GM21526 (cell line): ENCODE measurements around the gene DDX19B.
A peak's percentile ranks its signal among the peaks of the same experiment; 100 is the strongest.
"Not testable (repeated sequence)": the region's sequence is repeated elsewhere in the genome, so short reads cannot be mapped to it uniquely, and the experiment has no call there.

Experiments
- ATAC-seq: cut with Tn5 transposase; IDR thresholded peaks from one replicate; pipeline ENCODE4 v1.9.1; 2021; ENCODE audit warnings: moderate library complexity; ENCODE audit not compliant: unreplicated experiment, low FRiP score

DDX19B gene

DNA sequence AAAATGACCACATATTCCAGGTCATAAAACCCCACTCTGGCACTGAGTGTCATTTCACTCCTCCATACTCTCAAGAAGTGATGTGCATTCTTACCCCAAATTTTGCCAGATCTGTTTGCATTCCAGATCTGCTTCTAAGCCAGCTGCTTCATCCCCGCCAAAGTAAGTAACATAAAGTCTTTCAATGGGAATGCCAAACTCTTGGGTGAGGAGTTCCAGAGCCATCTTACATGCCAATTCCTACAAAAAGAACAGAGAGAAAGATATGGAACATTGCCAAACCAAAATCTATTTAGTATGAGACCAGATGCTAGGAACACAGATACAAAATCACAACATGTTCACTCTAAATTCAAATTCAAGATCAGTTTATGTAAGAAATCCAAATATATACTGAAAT lies 22.6 kb upstream of the DDX19B start:
- ATAC-seq = no peak

DNA sequence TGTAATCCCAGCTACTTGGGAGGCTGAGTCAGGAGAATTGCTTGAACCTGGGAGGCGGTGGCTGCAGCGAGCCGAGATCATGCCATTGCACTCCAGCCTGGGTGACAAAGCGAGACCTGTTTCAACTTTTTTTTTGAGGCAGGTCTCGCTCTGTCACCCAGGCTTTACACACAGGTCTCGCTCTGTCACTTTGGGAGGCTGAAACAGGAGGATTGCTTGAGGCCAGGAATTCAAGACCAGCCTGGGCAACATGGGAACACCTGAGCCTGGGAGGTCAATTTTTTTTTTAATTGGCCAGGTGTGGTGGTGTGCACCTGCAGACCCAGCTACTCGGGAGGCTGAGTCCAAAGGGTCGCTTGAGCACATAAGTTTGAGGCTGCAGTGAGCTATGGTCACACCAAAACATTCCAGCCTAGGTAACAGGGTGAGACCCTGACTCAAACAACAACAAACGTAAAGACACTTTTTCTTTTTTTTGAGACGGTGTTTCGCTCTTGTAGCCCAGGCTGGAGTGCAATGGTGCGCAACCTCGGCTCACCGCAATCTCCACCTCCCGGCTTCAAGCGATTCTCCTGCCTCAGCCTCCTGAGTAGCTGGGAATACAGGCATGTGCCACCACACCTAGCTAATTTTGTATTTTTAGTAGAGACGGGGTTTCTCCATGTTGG lies 11.5 kb upstream of the DDX19B start:
- ATAC-seq = not testable (repeated sequence)

DNA sequence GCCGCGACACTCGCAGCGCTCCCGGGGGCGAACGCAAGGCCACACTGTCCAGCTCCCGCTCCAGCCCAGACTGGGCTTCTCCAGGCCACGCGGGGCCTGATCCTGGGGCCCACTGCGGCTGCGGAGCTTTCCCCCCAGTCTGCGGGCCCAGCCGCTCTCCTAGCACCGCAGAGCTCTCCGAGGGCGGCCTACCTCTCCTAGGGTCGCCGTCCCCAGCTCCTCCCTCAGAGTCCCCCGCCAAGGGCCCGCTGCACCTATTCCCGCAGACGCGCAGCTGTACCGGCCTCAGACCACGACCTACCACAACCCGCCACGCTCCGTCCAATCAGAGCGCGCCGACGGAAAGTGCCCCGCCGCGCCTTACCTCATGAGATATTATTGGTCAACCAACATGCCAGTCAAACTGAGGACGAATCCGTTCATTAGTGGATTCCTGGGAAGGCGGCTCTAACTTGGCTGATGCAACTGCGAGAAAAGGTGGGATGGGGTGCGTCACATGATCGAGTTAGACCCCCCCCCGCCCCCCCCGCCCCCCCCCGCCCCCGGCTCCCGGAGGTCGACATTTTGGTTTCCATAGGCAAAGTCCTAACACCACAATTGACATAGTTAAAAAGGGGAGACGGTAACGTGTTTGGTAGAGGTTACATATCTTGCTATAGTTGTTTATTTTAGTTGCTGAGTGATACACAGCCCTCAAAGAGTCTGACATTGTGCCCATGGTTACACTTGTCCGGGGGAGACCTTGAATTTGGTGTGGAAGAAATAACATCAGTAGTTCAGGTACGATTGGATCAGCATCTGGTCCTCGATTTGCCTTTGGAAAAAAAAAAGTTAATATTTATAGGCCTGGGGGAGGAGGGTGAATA lies 9.5 kb upstream of the DDX19B start, which contains the start of gene AARS1:
AARS1 (minus strand) TSS at position 278 of the 866 bp plus-strand sequence. CDS start 6,743 bp downstream, outside the sequence.
- ATAC-seq = peak; percentile 93

DNA sequence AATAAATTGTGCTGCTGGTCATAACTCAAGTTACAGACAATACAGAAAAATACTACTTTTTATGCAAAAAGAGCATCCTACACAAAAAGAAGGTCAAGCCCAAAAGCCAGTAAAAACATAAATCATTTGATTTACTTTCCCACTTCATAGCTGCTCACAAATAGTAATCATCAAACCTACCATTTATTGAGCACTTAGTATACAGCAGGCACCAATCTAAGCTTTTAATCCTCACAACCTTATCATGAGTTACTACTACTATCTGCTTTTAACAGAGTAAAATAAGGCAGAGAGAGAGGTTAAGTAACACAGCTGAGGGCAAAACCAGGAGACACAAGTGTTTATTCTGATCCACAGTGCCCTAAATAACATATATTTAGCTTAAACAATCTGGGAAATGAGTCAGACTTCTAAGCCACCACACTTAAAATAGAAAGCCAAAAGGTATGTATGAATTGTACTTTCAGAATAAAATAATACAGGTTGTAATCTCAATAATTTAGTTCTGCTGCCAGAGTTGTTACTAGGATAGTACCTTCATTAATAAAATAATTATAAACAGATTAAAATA lies 8.0 kb upstream of the DDX19B start:
- ATAC-seq = no peak

DNA sequence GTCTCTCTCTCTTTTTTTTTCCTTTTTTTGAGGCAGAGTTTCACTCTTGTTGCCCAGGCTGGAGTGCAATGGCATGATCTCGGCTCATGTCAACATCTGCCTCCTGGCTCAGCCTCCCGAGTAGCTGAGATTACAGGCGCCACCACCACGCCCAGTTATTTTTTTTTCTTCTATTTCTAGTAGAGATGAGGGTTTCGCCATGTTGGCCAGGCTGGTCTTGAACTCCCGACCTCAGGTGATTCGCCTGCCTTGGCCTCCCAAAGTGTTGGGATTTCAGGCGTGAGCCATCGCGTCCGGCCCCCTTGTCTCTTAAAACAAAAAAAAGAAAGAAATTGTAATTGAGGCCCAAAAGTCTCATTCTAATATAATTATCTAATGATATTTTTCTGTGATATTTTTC lies 6.8 kb upstream of the DDX19B start:
- not testable (repeated sequence) for ATAC-seq

DNA sequence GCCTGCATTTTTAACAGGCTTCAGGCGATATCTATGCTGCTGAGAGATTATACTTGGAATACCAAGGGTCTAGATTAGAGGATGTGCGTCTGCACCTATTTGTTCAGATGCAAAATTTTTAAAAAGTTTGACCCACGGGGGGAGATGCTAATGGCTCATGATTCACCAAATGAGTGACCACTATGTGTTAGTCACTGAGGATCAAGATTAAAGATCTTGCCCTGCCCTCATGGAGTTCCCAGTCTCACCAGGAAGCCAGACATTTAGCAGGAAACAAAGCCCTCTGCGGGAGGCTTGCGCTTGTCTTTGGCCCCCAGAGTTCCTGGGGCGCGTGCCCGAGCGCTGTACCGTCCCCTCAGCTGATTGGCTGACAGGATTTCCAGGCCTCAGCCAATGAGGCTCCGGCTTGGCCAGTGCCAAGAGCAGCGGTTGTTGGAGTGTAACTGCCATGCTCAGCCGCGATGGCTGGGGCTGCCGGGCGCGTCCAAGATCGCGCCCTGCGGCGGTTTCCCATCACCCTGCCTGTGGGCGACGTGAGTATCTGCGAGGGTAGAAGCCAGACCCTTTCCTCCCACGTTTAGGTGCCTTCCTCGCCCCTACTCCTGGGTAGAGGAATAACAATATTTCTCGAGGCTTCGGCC lies 4.5 kb upstream of the DDX19B start:
- ATAC-seq = no peak

DNA sequence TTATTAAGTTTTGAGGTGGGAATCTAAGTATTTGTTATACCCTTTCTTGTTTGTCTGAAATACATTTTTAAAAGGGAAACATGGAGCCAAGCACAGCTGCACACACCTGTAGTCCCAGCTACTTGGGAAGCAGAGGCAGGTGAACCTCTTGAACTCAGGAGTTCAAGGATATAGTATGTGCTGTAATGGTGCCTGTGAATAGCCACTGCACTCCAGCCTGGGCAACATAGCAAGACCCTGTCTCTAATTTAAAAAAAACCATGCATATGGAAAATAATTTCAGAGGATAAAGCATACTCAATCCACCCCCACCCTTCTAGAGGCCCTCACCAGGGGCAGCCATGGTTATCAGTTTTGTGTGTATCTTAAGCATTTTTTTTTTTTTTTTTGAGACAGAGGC lies 3.4 kb upstream of the DDX19B start:
- ATAC-seq = no peak

DNA sequence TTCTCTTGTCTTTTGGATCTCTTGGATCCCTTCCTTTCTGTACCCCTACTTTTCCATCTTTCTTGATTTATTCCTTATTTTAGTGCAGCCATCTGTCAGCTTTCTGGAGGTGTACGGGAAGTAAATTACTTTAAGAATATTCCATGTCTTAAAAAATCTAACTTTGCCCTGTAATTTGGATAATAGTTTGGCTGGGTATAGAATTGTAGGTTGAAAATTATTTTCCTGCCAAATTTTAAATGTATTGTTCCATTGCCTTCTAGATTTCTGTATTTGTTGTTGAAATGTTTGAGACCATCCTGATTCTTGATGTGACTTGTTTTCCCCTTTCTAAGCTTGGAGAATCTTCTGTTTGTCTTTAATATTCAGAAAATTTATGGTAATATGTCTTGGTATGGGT lies 2.1 kb downstream of the DDX19B start:
- ATAC-seq = no peak

DNA sequence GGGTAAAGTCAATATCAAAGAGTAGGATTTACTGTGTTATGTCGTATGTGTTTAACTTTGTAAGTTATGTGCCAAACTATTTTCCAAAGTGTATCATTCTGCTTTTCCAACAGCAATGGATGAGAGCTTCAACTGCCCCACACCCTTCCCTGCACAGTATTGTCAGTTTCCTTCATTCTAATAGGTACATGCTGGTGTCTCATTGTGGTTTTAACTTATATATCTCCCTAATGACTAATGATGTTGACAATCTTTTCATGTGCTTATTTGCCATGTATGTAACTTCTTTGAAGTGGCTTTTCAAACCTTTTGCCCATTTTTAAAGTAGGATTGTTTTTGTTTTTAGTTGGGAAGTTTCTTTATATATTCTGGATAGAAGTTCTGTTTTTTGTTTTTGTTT lies 3.8 kb downstream of the DDX19B start:
- no peak for ATAC-seq

DNA sequence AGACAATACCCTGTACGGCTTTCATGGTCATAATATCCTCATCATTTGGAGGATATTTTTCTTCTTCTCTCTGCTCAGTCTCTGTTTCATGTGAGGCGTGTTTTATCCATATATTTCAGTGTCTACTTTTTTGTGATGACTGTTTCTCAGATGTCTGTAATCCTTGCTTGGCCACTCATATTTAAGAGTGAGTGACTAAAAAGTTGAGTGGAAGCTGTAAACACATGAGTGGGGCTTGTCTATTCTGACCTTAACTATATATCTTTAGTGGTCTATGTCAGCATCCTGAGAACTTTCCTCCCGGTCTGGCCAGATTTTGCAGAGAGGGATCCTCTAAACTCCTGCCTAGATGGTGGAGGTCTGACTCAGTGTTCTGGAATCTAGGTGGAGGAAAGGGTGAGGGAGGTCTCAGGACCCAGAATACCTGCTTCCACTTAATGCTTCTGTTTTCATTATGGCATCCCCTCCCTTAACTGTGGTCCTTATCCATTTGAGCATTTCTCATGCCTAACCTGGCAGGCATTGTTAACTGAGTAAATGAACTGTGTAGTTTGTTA lies 6.0 kb downstream of the DDX19B start:
- ATAC-seq = no peak

DNA sequence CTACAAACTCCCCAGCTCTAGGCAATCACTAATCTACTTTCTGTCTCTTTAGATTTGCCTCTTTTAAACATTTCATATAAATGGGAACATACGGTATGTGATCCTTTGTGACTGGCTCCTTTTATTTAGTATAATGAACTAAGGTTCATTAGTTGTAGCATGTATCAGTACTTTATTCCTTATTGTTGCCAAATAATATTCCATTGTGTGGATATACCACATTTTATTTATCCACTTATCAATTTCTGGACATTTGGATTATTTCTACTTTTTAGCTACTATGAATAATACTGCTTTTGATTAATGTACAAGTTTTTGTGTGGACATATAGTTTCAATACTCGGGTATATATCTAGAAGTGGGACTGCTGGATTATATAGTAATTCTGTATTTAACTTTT lies 7.9 kb downstream of the DDX19B start:
- no peak for ATAC-seq

DNA sequence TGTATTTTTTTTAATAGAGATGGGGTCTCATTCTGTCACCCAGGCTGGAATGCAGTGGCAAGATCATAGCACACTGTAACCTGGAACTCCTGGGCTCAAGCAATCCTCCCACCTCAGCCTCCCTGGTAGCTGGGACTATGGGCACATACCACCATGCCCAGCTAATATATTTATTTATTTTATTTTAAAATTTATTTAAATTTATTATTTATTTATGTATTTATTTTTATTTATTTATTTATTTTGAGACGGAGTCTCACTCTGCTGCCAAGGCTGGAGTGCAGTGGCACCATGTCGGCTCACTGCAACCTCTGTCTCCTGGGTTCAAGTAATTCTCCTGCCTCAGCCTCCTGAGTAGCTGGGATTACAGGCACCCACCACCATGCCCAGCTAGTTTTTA lies 8.7 kb downstream of the DDX19B start:
- not testable (repeated sequence) for ATAC-seq

DNA sequence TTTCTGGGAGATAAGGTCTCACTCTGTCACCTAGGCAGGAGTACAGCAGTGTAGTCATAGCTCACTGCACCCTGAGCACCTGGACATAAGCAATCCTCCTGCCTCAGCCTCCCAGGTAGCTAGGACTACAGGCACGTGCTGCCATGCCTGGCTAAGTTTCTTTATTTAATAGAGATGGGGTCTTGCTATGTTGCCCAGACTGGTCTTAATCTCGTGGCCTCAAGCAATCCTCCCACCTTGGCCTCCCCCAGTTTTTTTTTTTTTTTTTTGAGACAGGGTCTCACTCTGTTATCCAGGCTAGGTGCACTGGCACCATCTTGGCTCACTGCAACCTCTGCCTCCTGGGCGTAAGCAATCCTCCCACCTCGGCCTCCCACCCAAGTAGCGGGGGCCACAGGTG lies 21.1 kb downstream of the DDX19B start:
- ATAC-seq = no peak

DNA sequence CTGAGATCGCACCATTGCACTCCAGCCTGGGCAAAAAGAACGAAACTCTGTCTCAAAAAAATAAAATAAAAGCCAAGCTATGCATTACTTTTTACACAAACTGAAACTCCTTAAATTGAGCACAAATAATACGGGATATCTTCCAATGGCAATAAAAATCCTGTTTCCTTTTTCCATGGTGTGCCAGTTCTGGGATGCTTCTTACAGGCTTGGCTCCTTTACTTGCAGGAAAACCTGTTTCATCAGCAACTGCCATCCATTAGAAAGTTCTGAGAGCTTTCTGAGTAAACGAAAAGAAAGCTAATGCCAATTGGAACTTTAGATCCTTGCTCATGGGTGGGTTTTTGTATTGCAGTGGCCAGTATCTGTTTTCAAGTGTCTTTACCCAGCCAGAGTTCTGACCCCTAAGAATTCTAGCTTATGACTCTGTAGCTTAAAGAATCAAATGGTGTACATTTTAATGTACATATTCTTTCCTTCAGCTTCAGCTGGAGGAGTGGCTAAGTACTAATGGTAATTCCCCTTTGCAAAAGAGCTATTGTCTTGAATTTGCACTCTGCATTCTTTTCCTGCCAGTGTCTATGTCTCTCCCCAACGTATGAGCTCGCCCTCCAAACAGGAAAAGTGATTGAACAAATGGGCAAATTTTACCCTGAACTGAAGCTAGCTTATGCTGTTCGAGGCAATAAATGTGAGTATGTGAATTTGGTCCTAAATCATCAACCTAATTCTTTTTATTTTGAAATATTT lies 26.2 kb downstream of the DDX19B start:
- ATAC-seq = no peak

DNA sequence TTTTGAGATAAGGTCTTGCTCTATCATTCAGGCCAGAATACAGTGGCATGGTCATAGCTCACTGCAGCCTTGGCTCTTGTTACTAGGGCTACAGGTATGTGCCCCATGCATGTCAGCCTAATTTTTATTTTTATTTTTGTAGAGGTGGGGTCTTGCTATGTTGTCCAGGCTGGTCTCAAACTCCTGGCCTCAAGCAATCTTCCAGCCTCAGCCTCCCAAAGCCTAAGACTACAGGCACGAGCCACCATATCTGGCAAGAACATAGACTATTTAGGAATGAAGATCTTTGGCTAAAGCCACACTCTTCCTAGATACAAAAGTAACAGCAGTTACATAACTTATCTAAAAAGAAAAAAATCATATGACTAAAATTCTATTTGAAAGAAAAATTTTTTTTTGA lies 32.1 kb downstream of the DDX19B start:
- ATAC-seq = no peak

DNA sequence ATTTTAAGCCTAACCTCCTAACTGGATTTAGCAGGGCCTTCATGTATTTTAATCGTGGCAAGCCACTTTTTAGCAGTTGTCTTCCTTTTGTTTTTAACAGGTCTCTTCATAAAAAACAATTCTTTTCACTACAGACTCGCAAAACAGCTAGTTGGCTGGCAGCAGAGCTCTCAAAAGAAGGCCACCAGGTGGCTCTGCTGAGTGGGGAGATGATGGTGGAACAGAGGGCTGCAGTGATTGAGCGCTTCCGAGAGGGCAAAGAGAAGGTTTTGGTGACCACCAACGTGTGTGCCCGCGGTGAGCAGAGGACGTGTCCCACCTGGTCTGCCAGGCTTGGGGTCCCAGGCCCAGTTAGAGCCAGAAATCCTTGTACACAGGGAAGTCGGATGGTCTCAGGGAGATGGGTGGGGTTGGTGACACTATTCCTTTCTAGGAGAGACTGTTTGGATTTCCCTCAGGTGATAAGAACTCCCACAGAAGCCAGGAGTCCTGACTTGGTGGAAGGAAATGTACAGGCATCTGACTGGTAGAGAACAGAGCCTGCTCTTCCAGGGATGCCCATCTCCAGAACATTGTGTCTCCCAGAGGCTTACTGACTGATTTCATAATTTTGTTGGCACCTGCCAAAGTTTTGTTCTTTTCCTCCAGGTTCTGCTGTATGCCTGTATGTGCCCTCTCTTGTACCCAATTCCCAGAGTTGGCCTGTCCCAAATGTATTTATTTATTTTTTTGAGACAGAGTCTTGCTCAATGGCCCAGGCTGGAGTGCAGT lies 32.8 kb downstream of the DDX19B start:
- ATAC-seq = no peak

DNA sequence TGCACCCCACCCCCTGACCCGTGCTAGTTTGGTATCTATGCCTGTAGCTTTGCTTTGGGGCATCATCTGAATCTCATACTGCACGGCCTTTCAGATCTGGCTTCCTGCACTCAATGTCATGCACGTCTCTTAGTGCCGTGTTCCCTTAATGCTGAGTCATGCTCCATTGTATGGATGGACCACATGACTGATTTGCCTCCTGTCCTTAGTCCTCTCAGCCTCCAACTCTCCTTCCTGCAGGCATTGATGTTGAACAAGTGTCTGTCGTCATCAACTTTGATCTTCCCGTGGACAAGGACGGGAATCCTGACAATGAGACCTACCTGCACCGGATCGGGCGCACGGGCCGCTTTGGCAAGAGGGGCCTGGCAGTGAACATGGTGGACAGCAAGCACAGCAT lies 33.7 kb downstream of the DDX19B start:
- not testable (repeated sequence) for ATAC-seq

DNA sequence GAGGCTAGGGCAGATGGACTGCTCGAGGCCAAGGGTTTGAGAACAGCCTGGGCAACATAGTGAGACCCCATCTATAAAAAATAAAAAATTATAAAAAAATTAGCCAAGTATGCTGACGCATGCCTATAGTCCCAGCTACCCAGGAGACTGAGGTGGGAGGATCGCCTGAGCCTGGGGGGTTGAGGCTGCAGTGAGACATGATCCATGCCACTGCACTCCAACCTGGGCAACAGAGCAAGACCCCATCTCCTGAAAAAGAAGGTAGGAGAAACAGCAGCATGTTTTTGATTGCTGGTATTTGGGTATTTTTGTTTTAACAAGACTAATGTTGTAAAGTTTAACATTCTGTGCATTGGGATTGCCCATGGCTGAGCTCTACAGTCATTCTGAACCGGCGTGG lies 38.8 kb downstream of the DDX19B start:
- no peak for ATAC-seq

DNA sequence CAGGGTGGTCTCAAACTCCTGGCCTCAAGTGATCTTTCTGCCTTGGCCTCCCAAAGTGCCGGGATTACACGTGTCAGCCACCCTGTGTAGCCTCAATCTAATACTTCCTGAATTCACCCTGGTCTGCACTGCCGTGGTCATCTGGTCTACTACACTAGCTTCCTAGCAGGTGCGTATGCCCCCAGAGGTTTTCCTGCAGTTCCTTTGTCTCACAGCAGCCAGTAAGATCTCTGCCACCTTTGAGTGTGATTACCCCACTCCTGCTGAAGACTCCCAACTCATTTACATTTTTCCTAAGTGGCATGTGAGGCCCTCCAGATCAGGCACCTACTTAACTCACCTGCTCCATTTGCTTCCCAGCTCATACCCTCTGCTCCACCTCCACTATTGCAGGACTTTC lies 42.6 kb downstream of the DDX19B start:
- no peak for ATAC-seq
